ENCODE measurements around the gene KCNH6. TPM values are rescaled to one million over a fixed set of nuclear protein-coding genes. Genes with fewer than 3 reads are reported as not detected.

Gene KCNH6
- total and polyA plus RNA-seq, 4 donors, result 0.09 TPM; not detected in 3

DNA sequence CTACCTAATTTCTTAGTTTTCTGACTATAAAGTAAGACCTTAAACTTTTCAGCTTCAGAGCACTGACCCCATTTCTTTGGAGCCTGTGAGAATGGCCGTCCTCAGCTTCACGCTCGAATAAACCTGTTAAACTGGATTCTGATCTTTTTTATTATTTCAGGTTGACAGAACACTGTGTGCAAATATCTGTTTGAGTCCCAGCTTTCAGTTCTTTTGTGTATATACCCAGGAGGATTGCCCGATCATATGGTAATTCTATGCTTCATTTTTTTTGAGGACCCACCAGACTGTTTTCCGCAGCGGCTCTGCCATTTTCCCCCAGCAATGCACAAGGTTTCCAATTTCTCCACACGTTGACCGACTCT is 19.8 kb upstream of the KCNH6 start:
- no peak for DNase-seq (ENCODE audit: low spot score)

GRCh38 chr17:63504261-63504660 is 18.9 kb upstream of the KCNH6 start:
- Histone ChIP-seq H3K9ac (ENCODE audit: low read depth in 1 of 2, low read length in 2 of 2) (no peak overlapping the region), H3K9me3 (ENCODE audit: control insufficient read depth in 4 of 4, low read length in 3 of 4) (peaks cover 0 to 2% (median 0%) of the 10 kb centered on the region in 4 donors), H3K36me3 (ENCODE audit: control insufficient read depth in 4 of 4, insufficient read depth in 3 of 4, low read depth in 1 of 4, low read length in 3 of 4) (no peaks in the 10 kb centered on the region), H3K27ac (ENCODE audit: low read depth in 1 of 2, low read length in 2 of 2) (no peak overlapping the region), H3K4me3 (ENCODE audit: low read depth in 1 of 3, low read length in 3 of 3) (no peak overlapping the region), H3K4me1 (ENCODE audit: control insufficient read depth in 4 of 4, insufficient read depth in 4 of 4, low read length in 3 of 4) (no peaks in the 10 kb centered on the region), H3K27me3 (ENCODE audit: control insufficient read depth in 4 of 4, insufficient read depth in 4 of 4, low read length in 3 of 4) (peaks cover 0 to 5% (median 2%) of the 10 kb centered on the region in 4 donors)
- TF ChIP-seq FOXA2 (IDR thresholded peaks at IDR 0.05) (no peak), RXRA (IDR thresholded peaks at IDR 0.05) (no peak), YY1 (IDR thresholded peaks at IDR 0.05) (no peak), GABPA (IDR thresholded peaks at IDR 0.05 in 1 of 2, conservative IDR thresholded peaks at IDR 0.05 in 1 of 2) (no peak), RAD21 (IDR thresholded peaks at IDR 0.05) (no peak), CTCF (IDR thresholded peaks at IDR 0.05; ENCODE audit: low read depth, low read length, missing input control) (no peak), ZBTB33 (IDR thresholded peaks at IDR 0.05) (no peak), EGR1 (IDR thresholded peaks at IDR 0.05; ENCODE audit: low read depth in 2 of 2) (no peak), JUND (IDR thresholded peaks at IDR 0.05) (no peak), TAF1 (conservative IDR thresholded peaks at IDR 0.05) (no peak), HNF4G (IDR thresholded peaks at IDR 0.05) (no peak), NR2F2 (IDR thresholded peaks at IDR 0.05) (no peak), HNF4A (conservative IDR thresholded peaks at IDR 0.05) (no peak), SP1 (IDR thresholded peaks at IDR 0.05) (no peak), FOXA1 (IDR thresholded peaks at IDR 0.05) (no peak)
- TF ChIP-seq, protein P1, sequence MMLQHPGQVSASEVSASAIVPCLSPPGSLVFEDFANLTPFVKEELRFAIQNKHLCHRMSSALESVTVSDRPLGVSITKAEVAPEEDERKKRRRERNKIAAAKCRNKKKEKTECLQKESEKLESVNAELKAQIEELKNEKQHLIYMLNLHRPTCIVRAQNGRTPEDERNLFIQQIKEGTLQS (IDR thresholded peaks at IDR 0.05), result no peak
- TF ChIP-seq, protein P2, sequence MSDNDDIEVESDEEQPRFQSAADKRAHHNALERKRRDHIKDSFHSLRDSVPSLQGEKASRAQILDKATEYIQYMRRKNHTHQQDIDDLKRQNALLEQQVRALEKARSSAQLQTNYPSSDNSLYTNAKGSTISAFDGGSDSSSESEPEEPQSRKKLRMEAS (IDR thresholded peaks at IDR 0.05), result no peak
- DNase-seq (ENCODE audit: low spot score), result no peak

More for the DNA sequence above, 19.8 kb upstream of the KCNH6 start:
- Histone ChIP-seq H3K27ac (ENCODE audit: low read depth in 1 of 2, low read length in 2 of 2) (no peak overlapping the region), H3K9me3 (ENCODE audit: control insufficient read depth in 4 of 4, low read length in 3 of 4) (peaks cover 0 to 2% (median 0%) of the 10 kb centered on the region in 4 donors), H3K4me3 (ENCODE audit: low read depth in 1 of 3, low read length in 3 of 3) (no peak overlapping the region), H3K36me3 (ENCODE audit: control insufficient read depth in 4 of 4, insufficient read depth in 3 of 4, low read depth in 1 of 4, low read length in 3 of 4) (no peaks in the 10 kb centered on the region), H3K9ac (ENCODE audit: low read depth in 1 of 2, low read length in 2 of 2) (no peak overlapping the region), H3K4me1 (ENCODE audit: control insufficient read depth in 4 of 4, insufficient read depth in 4 of 4, low read length in 3 of 4) (no peaks in the 10 kb centered on the region), H3K27me3 (ENCODE audit: control insufficient read depth in 4 of 4, insufficient read depth in 4 of 4, low read length in 3 of 4) (peaks cover 0 to 5% (median 2%) of the 10 kb centered on the region in 4 donors)
- no peak for TF ChIP-seq ZBTB33 (IDR thresholded peaks at IDR 0.05)
- no peak for TF ChIP-seq JUND (IDR thresholded peaks at IDR 0.05)
- no peak for TF ChIP-seq NR2F2 (IDR thresholded peaks at IDR 0.05)
- 72% methylated on average over 8 of the region's 8 CpGs for whole genome bisulfite sequencing
